ENCODE data around the gene PIEZO2. TPM values are rescaled to one million over a fixed set of nuclear protein-coding genes. Genes with fewer than 3 reads are reported as not detected.

The PIEZO2 gene
- total and polyA plus RNA-seq, 2 of the 8 experiments (the other 6 are each of a cell fraction or from before 2014, with no cell fraction given) = 4.7 to 16.5 TPM

GRCh38 chr18:11047156-11047555, 102.2 kb downstream of the PIEZO2 start:
- Histone ChIP-seq H2BK12ac (ENCODE audit: low read depth, low read length) (no peak overlapping the region), H3K4me2 (ENCODE audit: insufficient read depth in 1 of 2, low read depth in 2 of 2, low read length in 2 of 2) (no peak overlapping the region), H2BK5ac (ENCODE audit: low read depth, low read length) (no peak overlapping the region; the same call in 1 of the 2 replicates), H3K23me2 (ENCODE audit: low read depth, low read length) (no peaks in the 10 kb centered on the region), H3K23ac (ENCODE audit: insufficient read length) (no peak overlapping the region), H3K27ac (ENCODE audit: low read depth, low read length) (no peak overlapping the region), H2AFZ (ENCODE audit: low read length) (no peak overlapping the region), H4K5ac (ENCODE audit: insufficient read length, low read depth, low read length) (no peak overlapping the region), H2AK5ac (ENCODE audit: low read depth, low read length) (no peak overlapping the region), H3K4me1 (replicated peaks in 1 of 4; ENCODE audit: control insufficient read depth in 3 of 4, insufficient read depth in 4 of 4, low read length in 3 of 4) (no peaks in the 10 kb centered on the region), H4K20me1 (replicated peaks in 1 of 2; ENCODE audit: control insufficient read depth in 1 of 2, insufficient read depth in 2 of 2, low read length in 2 of 2) (no peaks in the 10 kb centered on the region), H4K91ac (replicated peaks; ENCODE audit: insufficient read length, low read length) (no peak overlapping the region), H3K27me3 (replicated peaks in 1 of 4; ENCODE audit: control insufficient read depth in 3 of 4, extremely low read depth in 1 of 4, insufficient read depth in 3 of 4, low read length in 3 of 4) (no peaks in the 10 kb centered on the region), H3K4me3 (ENCODE audit: extremely low read depth in 1 of 4, insufficient read depth in 2 of 4, low read depth in 3 of 4, low read length in 4 of 4) (no peak overlapping the region), H3K14ac (ENCODE audit: insufficient read length) (no peak overlapping the region), H3K36me3 (ENCODE audit: control insufficient read depth in 2 of 4, insufficient read depth in 4 of 4, low read length in 3 of 4) (no peaks in the 10 kb centered on the region), H2BK120ac (replicated peaks; ENCODE audit: low read depth, low read length) (no peak overlapping the region), H4K8ac (ENCODE audit: extremely low read depth, insufficient read depth, low read length) (no peak overlapping the region), H3K9ac (replicated peaks in 1 of 4; ENCODE audit: extremely low read depth in 1 of 4, low read depth in 3 of 4, low read length in 3 of 4) (no peak overlapping the region), H3K79me1 (ENCODE audit: low read depth, low read length) (0 out of 2 replicates have a peak, but pooled peaks cover 2% of the 10 kb centered on the region), H3K4ac (replicated peaks; ENCODE audit: insufficient read length, low read depth, low read length) (peak overlapping the region; percentile 70), H3K18ac (ENCODE audit: extremely low read depth, low read length) (no peak overlapping the region), H3K56ac (replicated peaks; ENCODE audit: insufficient read length, low read depth, low read length) (no peak overlapping the region), H2BK15ac (ENCODE audit: low read length) (no peak overlapping the region), H3K79me2 (ENCODE audit: control insufficient read depth in 1 of 2, insufficient read depth in 2 of 2, low read length in 2 of 2) (no peaks in the 10 kb centered on the region), H3K9me3 (ENCODE audit: insufficient read depth in 2 of 2, low read depth in 1 of 2, low read length in 1 of 2) (no peaks in the 10 kb centered on the region), H2BK20ac (ENCODE audit: low read length) (no peak overlapping the region)
- FAIRE-seq (no peak), DNase-seq (ENCODE audit: low read depth in 1 of 2, low spot score in 2 of 2) (no peak)
- 65% methylated on average over 5 of the region's 7 CpGs; no CpG with 5 or more reads in 1 of the 2 experiments for WGBS, 2 experiments (ENCODE audit: extremely low coverage in 1 of 2, insufficient coverage in 1 of 2, insufficient read length in 1 of 2, insufficient replicate concordance in 2 of 2, low coverage in 1 of 2, low lambda C conversion rate in 2 of 2, missing lambda C conversion rate in 1 of 2)
- CTCF ChIA-PET (ENCODE audit: partially characterized antibody) = interaction anchor here (0.7 to 1.5 kb wide), 3 partner anchors 10 to 971 kb away, joined by 3 to 6 read pairs (median 4); no protein-coding TSS in a partner anchor
- POLR2A ChIA-PET (ENCODE audit: partially characterized antibody) = no interaction called here
- TF ChIP-seq CREB1 (IDR thresholded peaks at IDR 0.05) (no peak), GTF2F1 (IDR thresholded peaks at IDR 0.05; ENCODE audit: borderline replicate concordance, low read depth, low read length) (no peak), POLR2A (IDR thresholded peaks at IDR 0.05; ENCODE audit: control extremely low read depth in 1 of 2, low read depth in 2 of 2, low read length in 2 of 2) (no peak), FOSL1 (IDR thresholded peaks at IDR 0.05; ENCODE audit: insufficient read depth, low read depth, low read length) (no peak), GABPA (IDR thresholded peaks at IDR 0.05; ENCODE audit: borderline replicate concordance, insufficient read depth, low read length) (no peak), RNF2 (IDR thresholded peaks at IDR 0.05; ENCODE audit: borderline replicate concordance, low read depth, low read length, missing control alignments, poor library complexity, severe bottlenecking) (no peak), CEBPB (IDR thresholded peaks at IDR 0.05; ENCODE audit: low read depth, low read length) (no peak), ATF3 (IDR thresholded peaks at IDR 0.05; ENCODE audit: insufficient read depth, low read depth, low read length) (no peak), CHD2 (IDR thresholded peaks at IDR 0.05; ENCODE audit: low read length) (no peak), CTCF (IDR thresholded peaks at IDR 0.05; ENCODE audit: control extremely low read depth in 1 of 3, insufficient read depth in 1 of 3, low read depth in 1 of 3, low read length in 3 of 3) (no peak), JUND (IDR thresholded peaks at IDR 0.05; ENCODE audit: low read length) (no peak), POLR2AphosphoS5 (IDR thresholded peaks at IDR 0.05; ENCODE audit: low read depth, low read length) (no peak)
